ENCODE measurements around the gene SLC2A14.
"Not testable (repeated sequence)": the region's sequence is repeated elsewhere in the genome, so short reads cannot be mapped to it uniquely, and the experiment has no call there.

Gene SLC2A14

DNA sequence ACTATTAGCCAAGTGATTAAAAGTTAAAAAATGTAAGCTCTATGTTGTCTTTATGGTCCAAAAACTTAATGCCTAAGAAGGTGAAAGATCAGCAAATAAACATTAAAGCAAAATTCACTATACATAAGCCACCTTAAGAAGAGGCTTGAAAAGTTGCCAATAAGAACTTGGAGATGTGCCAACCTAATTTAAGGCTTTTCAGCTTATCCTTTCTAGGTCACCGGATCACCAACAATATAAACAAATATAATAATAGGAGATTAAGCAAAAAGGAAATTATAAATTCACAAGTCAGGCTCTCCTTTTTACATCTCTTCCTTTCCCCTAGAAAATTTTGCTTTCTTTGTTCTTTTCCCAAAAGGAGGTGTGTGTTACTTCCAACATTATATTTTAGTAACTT is 32.4 kb upstream of the SLC2A14 start:
- TF ChIP-seq POLR2AphosphoS5 (IDR thresholded peaks at IDR 0.05; ENCODE audit: low read depth) = no peak
- no peak for TF ChIP-seq GABPA (IDR thresholded peaks at IDR 0.05; ENCODE audit: low read depth)
- no peak for TF ChIP-seq SPI1 (IDR thresholded peaks at IDR 0.05; ENCODE audit: borderline replicate concordance, low read depth)
- no peaks in the 10 kb centered on the region for H3K27me3 ChIP-seq (ENCODE audit: insufficient read depth, poor library complexity, severe bottlenecking)
- no peak overlapping the region for H3K4me3 ChIP-seq (replicated peaks; ENCODE audit: insufficient read depth, low read length)
- DNase-seq (ENCODE audit: low read depth in 1 of 2, low spot score in 1 of 2) = no peak
- no peak overlapping the region for H3K27ac ChIP-seq (replicated peaks)

DNA sequence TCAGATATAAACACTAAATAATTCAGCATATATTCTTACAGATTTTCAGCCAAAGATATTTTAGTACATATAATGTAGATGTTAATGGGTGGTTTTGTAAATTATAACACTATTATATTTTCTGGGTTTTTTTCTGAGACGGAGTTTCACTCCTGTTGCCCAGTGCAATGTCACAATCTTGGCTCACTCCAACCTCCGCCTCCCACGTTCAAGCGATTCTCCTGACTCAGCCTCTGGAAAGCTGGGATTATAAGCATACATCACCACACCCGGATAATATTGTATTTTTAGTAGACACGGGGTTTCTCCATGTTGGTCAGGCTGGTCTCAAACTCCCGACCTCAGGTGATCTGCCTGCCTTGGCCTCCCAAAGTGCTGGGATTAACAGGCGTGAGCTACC is 29.7 kb upstream of the SLC2A14 start:
- H3K4me3 ChIP-seq (replicated peaks; ENCODE audit: insufficient read depth, low read length); H3K27ac ChIP-seq (replicated peaks); DNase-seq (ENCODE audit: low read depth in 1 of 2, low spot score in 1 of 2); H3K27me3 ChIP-seq (ENCODE audit: insufficient read depth, poor library complexity, severe bottlenecking): not testable (repeated sequence)

DNA sequence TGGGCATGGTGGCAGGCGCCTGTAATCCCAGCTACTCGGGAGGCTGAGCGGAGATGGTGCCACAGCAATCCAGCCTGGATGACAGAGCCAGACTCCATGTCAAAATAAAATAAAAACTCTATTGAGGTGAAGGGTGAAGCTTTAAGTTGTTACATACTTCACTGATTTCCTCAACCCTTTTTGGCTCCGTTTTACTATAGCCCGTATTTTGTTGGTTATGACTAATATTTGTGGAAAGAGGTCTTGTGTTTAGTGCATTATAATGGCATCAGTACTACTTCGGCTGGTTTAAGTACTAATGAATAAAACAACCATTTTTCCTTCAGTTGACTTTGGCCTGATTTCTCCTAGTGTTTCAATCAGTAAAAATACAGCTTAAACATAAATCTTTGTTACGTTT is 27.0 kb upstream of the SLC2A14 start:
- Histone ChIP-seq H3K27me3 (ENCODE audit: insufficient read depth, poor library complexity, severe bottlenecking) (no peaks in the 10 kb centered on the region), H3K27ac (replicated peaks) (no peak overlapping the region), H3K4me3 (replicated peaks; ENCODE audit: insufficient read depth, low read length) (no peak overlapping the region)
- no peak for DNase-seq (ENCODE audit: low read depth in 1 of 2, low spot score in 1 of 2)
- TF ChIP-seq GABPA (IDR thresholded peaks at IDR 0.05; ENCODE audit: low read depth) (no peak), POLR2AphosphoS5 (IDR thresholded peaks at IDR 0.05; ENCODE audit: low read depth) (no peak), SPI1 (IDR thresholded peaks at IDR 0.05; ENCODE audit: borderline replicate concordance, low read depth) (no peak)
- TF ChIP-seq, protein P1, sequence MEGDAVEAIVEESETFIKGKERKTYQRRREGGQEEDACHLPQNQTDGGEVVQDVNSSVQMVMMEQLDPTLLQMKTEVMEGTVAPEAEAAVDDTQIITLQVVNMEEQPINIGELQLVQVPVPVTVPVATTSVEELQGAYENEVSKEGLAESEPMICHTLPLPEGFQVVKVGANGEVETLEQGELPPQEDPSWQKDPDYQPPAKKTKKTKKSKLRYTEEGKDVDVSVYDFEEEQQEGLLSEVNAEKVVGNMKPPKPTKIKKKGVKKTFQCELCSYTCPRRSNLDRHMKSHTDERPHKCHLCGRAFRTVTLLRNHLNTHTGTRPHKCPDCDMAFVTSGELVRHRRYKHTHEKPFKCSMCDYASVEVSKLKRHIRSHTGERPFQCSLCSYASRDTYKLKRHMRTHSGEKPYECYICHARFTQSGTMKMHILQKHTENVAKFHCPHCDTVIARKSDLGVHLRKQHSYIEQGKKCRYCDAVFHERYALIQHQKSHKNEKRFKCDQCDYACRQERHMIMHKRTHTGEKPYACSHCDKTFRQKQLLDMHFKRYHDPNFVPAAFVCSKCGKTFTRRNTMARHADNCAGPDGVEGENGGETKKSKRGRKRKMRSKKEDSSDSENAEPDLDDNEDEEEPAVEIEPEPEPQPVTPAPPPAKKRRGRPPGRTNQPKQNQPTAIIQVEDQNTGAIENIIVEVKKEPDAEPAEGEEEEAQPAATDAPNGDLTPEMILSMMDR (IDR thresholded peaks at IDR 0.05; ENCODE audit: insufficient read depth, low read length) = no peak
- TF ChIP-seq, protein P2, sequence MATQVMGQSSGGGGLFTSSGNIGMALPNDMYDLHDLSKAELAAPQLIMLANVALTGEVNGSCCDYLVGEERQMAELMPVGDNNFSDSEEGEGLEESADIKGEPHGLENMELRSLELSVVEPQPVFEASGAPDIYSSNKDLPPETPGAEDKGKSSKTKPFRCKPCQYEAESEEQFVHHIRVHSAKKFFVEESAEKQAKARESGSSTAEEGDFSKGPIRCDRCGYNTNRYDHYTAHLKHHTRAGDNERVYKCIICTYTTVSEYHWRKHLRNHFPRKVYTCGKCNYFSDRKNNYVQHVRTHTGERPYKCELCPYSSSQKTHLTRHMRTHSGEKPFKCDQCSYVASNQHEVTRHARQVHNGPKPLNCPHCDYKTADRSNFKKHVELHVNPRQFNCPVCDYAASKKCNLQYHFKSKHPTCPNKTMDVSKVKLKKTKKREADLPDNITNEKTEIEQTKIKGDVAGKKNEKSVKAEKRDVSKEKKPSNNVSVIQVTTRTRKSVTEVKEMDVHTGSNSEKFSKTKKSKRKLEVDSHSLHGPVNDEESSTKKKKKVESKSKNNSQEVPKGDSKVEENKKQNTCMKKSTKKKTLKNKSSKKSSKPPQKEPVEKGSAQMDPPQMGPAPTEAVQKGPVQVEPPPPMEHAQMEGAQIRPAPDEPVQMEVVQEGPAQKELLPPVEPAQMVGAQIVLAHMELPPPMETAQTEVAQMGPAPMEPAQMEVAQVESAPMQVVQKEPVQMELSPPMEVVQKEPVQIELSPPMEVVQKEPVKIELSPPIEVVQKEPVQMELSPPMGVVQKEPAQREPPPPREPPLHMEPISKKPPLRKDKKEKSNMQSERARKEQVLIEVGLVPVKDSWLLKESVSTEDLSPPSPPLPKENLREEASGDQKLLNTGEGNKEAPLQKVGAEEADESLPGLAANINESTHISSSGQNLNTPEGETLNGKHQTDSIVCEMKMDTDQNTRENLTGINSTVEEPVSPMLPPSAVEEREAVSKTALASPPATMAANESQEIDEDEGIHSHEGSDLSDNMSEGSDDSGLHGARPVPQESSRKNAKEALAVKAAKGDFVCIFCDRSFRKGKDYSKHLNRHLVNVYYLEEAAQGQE (IDR thresholded peaks at IDR 0.05; ENCODE audit: insufficient replicate concordance, low read depth) = no peak

DNA sequence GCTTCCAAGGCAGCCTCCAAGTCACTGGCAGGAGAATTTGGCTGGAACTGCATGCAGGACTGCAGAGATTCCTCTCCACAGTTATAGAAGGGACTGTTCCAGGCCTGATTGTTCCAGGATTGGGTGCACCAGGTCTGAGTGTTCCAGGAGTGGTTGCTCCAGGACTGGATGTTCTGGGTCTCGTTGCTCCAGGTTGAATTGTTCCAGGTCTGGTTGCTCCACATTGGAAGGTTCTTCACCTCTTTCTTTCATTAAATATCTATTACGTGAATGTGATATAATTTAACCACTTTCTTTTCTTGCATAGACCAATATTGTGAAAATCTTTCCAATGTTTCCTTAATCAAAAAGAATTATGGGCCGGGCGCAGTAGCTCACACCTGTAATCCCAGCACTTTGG is 24.0 kb upstream of the SLC2A14 start:
- H3K27ac ChIP-seq (replicated peaks); H3K27me3 ChIP-seq (ENCODE audit: insufficient read depth, poor library complexity, severe bottlenecking); DNase-seq (ENCODE audit: low read depth in 1 of 2, low spot score in 1 of 2); H3K4me3 ChIP-seq (replicated peaks; ENCODE audit: insufficient read depth, low read length): not testable (repeated sequence)

DNA sequence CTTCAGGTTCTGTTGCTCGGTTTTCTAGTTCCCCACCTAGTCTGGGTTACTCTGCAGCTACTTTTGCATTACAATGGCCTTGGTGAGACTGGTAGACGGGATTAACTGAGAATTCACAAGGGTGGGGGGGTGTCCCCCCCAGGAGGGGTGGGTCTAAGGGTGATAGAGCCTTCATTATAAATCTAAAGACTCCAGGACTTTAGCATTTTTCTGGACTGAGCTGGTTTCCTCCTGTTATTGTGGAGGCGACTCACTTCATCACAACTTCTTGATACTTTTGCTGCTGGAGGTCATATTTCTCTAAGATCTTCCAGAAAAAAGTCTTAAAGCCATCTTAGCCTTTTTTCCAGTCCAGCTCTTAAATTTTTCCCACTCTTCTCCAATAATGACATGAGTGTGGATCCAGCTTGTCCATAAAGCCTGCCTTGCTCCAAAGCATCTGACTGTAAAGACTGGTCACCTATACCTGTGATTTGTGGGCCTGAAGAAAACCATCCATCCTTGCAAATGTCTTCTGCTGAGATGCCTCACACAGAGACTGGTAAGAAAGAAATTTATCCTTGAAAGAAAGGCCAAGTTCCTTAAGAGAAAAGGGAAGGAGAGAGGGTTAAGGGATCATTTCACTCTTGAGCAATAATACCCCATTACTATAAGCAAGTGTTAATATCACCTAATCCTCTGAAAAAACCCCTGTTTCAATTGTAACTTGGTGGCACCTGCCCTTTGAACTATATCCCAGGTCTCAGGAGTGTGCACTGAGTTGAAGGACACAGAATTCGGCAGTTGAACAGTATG is 19.7 kb upstream of the SLC2A14 start:
- no peak overlapping the region for H3K27ac ChIP-seq (replicated peaks)
- H3K27me3 ChIP-seq (ENCODE audit: insufficient read depth, poor library complexity, severe bottlenecking) = no peaks in the 10 kb centered on the region
- H3K4me3 ChIP-seq (replicated peaks; ENCODE audit: insufficient read depth, low read length) = no peak overlapping the region

More for the DNA sequence above, 19.7 kb upstream of the SLC2A14 start:
- no peak for TF ChIP-seq SPI1 (IDR thresholded peaks at IDR 0.05; ENCODE audit: borderline replicate concordance, low read depth)
- TF ChIP-seq, protein P1 (IDR thresholded peaks at IDR 0.05; ENCODE audit: insufficient read depth, low read length) = no peak
- TF ChIP-seq POLR2AphosphoS5 (IDR thresholded peaks at IDR 0.05; ENCODE audit: low read depth) = no peak
- TF ChIP-seq GABPA (IDR thresholded peaks at IDR 0.05; ENCODE audit: low read depth) = no peak
- TF ChIP-seq, protein P2 (IDR thresholded peaks at IDR 0.05; ENCODE audit: insufficient replicate concordance, low read depth) = no peak
- no peak for DNase-seq (ENCODE audit: low read depth in 1 of 2, low spot score in 1 of 2)
